ENCODE measurements around the gene SH3RF2.

Gene SH3RF2

DNA sequence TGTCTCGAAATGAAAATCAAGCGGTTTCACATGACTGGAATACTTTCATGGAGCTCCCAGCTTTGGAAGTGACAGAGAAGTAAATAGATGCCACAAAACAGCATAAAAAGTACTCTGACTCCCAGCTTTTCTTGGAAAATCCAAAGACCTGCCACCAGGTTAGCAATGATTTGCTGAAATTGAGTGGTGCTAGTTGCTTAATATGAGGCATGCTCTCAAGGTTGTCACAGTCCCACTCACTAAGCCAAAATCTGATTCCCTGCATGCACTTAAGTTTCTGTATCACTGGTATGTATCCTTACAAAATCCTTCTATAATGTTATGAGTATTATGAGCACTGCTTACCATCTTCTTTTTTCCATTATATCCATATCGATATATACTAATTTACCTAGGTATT is 13.0 kb upstream of the SH3RF2 start:
- no peak for DNase-seq

GRCh38 chr5:145924849-145925248 is 11.5 kb upstream of the SH3RF2 start:
- no peak for DNase-seq

DNA sequence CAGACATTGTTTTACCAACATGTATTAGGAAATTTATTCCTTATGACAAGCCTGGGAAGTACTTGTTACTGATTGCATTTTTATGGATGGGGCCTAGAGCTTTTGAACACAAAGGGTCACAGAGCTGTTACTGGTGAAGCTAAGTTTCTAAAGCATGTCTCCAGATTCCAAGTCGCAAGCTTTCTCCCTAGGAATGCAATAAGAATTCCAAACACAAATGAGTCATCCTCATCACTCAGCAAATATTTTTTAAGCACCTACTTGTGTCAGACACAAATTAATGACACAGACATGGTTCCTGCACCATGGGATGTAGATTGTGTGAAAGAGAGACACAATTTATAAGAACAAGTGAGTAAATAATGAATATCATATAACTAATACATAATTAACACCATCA is 11.0 kb upstream of the SH3RF2 start:
- DNase-seq: no peak

DNA sequence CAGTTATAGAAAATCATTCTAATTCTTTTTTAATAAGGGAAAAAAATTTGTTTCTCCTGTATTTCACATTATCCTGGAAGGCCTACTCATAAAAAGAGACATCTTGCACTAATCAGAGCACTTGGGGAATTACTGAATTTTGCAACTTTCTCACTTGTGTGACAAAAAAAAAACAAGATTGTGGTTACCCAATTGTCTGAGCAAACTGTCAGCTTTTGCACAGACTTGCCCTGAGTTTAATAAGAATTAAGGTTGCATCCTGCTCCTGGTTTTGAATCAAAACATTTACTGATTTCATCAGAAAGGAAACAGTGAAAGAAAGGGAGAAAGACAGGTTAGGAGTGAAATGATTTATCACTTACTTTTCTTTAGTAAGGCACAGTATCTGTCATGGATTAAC is 10.6 kb upstream of the SH3RF2 start:
- no peak for DNase-seq

GRCh38 chr5:145931718-145932117 is 4.7 kb upstream of the SH3RF2 start:
- no peak for DNase-seq

DNA sequence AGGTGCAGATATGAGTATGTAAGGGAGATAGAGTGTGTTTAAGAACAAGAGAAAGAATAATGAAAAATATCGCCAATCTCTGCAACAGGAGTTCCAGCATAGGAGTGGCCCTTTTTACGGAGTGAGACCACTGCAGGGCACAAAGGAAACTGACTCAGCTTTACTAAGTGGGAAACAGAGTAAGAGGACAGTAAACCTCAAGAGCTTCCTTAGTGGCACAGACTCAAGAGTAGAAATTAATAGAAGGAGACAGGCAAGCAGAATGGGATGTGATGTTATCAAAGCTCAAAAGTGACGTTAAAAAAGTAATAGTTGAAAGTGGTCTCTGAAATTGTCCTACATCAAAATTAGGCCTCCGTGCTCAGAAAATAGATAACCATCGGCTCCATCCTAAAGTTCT is 2.1 kb upstream of the SH3RF2 start:
- no peak for DNase-seq

- DNase-seq: no peak
These were observed 1.3 kb downstream of the SH3RF2 start for GRCh38 chr5:145937432-145938250.

- DNase-seq: no peak
These were observed 2.6 kb downstream of the SH3RF2 start for GRCh38 chr5:145938776-145939539.

DNA sequence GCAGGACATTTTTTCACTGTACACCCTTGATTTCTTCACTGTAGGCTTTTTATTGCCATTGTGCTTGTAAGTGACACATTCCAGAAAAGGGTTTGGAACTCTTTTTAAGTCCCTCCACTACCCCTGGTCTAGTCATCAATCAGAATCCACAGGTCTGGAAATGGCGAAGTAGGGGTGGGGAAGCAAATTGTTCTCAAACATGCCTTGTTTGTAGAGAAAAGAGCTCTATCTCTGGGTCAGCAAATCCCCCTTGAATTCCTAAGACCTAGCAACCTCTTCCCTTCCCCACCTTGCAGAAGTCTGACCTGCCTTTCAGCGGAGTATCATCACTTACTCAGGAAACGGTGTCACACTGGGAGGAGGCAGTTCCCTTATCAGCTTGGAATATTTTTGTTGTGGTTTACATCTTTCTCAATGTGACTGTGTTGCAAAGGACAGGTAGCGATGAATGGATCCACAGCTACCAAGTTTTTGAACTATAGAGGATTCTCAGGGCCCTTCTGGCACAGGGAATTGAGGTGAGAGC is 3.2 kb downstream of the SH3RF2 start:
- no peak for DNase-seq

DNA sequence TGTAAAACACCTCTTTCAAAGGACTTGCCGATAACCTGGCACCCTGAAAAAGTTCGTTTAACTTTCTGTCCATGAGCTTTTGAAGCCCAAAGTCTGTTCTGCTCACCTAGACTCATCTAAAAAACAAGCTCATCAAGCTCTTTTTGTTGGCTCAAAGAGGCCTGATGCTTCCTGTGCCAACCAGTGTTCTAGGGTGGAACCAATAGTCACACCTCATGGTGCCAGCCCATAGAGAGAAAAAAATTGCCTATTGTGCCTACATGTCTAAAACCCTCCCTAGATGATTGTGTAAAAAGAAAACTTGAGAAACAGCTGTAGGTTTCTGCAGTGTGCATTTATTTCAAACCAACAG is 4.7 kb downstream of the SH3RF2 start:
- no peak for DNase-seq

GRCh38 chr5:145941448-145942130 is 5.2 kb downstream of the SH3RF2 start:
- DNase-seq: no peak

GRCh38 chr5:145942201-145942600 is 5.8 kb downstream of the SH3RF2 start:
- no peak for DNase-seq

- no peak for DNase-seq
These were observed 6.4 kb downstream of the SH3RF2 start for GRCh38 chr5:145942749-145943148.

DNA sequence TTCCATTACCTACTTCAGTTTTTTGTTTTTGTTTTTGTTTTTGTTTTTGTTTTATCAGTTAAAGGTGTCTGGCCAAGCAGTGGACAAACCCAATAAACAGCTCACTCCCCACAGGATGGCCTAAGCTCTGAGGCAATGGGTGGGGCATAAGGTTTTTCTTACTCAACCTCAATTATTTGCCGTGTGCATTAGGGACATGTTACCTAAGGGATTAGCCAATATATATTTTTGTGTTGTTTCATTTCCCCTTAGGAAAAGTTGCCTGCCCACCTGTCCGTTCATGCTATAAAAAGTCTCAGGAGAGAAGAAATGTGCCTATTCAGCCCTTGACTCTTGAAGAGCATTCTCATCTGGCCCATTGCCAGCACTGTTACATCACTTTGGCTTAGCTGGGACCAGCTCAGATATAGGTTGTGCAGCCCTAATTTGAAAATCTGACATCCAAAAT is 7.3 kb downstream of the SH3RF2 start:
- no peak for DNase-seq

DNA sequence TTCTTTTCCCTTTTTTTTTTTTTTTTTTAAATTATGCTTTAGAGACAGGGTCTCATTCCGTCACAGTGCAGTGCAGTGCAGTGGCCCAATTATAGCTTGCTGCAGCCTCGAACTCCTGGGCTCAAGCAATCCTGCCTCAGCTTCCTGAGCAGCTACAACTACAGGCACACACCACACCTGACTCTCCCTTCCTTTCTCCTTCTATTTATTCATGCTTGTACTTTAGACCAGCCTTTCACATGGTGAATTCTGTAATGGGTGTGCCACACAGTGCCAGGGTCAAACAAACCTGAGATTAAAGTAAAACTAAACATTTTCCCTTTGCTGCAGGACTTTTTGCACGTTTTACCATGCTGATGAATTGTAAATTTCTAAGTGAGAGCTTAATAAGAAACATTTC is 8.0 kb downstream of the SH3RF2 start:
- DNase-seq: no peak

GRCh38 chr5:145945620-145946111 is 9.3 kb downstream of the SH3RF2 start:
- no peak for DNase-seq

GRCh38 chr5:145946112-145946861 is 9.9 kb downstream of the SH3RF2 start:
- DNase-seq: no peak

GRCh38 chr5:145947581-145947980 is 11.2 kb downstream of the SH3RF2 start:
- DNase-seq: no peak

DNA sequence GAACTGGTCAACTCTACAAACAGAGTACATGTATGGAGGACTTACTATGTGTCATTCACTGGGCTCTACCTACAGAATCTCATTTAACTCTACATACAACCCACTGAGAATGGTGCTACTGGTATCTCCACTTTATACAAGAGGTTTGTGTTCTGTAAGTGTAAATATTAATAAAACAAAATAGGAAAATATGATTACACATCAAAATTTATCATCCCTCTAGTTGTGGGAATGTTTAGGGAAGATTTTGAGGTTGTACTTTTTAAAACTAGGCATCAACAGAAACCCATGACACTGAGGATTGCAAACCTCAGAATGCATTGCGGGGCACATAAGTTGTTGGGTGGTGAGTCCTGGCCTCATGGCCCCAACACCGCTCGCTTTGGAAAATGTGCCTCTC is 11.7 kb downstream of the SH3RF2 start:
- DNase-seq: no peak

DNA sequence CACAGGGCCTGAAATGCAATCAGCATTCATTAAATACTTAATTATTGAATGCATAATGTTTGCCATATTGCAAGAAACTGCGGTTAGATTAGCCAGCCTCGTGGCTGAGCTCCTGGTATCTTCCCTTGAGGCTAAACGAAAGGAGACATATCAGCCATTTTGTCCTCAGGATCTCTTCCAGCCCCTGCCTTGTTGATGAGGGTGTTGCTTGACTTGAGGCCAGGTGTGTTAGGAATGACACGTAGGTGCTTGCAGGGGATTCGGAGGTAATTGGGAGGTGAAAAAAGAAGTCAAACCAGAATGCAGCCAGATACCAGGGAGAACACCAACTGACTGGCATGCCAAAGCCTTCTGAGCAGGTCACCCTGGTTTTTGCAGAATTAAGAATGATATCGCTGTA is 12.5 kb downstream of the SH3RF2 start:
- DNase-seq: no peak

- DNase-seq: no peak
These were observed 13.1 kb downstream of the SH3RF2 start for GRCh38 chr5:145949474-145949873.

- no peak for DNase-seq
These were observed 14.7 kb downstream of the SH3RF2 start for GRCh38 chr5:145951071-145951470.

DNA sequence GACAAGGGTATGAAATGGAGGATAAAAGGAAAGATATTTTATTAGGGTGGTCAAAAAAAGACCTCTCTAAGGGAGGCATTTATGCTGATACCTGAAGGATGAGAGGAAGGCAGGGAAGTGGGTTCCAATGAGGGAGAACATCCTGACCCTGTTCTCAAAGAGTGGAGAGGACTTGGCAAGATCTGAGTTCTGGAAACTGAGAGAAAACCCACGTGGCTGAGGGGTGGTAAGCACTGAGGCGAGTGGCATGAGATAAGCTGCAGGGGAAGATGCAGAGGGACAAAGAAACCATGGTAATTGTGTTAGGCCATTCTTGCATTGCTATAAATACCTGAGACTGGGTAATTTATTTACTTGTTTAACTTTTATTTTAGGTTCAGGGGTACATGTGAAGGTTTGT is 16.8 kb downstream of the SH3RF2 start:
- no peak for DNase-seq
